Measurements from ENCODE around the gene AKT2. TPM values are rescaled to one million over a fixed set of nuclear protein-coding genes. Genes with fewer than 3 reads are reported as not detected.

AKT2 gene
- total RNA-seq, 1 experiment from 2014 or later: 149 TPM

DNA sequence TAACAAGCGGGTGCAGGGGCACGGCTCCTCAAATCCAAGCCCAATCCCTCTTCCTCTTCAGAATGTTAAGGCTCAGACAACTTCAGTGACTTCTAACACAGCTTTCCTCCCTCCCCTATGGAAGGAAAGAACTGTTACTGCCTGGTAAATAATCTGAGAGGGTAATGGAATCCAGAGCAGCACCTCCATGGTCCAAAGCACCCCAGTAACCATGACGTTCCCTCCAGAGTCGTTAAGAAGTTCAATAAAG lies 969 bp downstream of the AKT2 start:
- intact Hi-C loops (cut with micrococcal nuclease; ENCODE audit: unreplicated experiment): no loop called here
- Histone ChIP-seq H2AFZ (peak overlapping the region; percentile 83; the same call in 1 of the 2 replicates), H3K4me2 (peak overlapping the region; percentile 95), H3K27ac (peak overlapping the region; percentile 72), H3K9me3 (ENCODE audit: insufficient read depth, low read depth) (no peaks in the 10 kb centered on the region), H4K20me1 (ENCODE audit: insufficient read depth) (peaks cover 22% of the 10 kb centered on the region), H3K27me3 (ENCODE audit: insufficient read depth, low read depth) (no peaks in the 10 kb centered on the region), H3K9me2 (ENCODE audit: insufficient read depth) (no peaks in the 10 kb centered on the region), H3K79me2 (ENCODE audit: low read depth) (peaks cover 57% of the 10 kb centered on the region), H3K4me3 (peak overlapping the region; percentile 93), H3K4me1 (replicated peaks; ENCODE audit: insufficient read depth) (peaks cover 17% of the 10 kb centered on the region; the same call in 1 of the 2 replicates), H3F3A (ENCODE audit: insufficient read depth, low read depth) (peaks cover 13% of the 10 kb centered on the region; the same call in 1 of the 2 replicates), H3K36me3 (ENCODE audit: low read depth) (peaks cover 4% of the 10 kb centered on the region; the same call in 1 of the 2 replicates)
- BruUV-seq (replicated peaks): TSS peak; percentile 65
- POLR2A ChIA-PET (ENCODE audit: unreplicated experiment): no interaction called here
- TF ChIP-seq, protein P1, sequence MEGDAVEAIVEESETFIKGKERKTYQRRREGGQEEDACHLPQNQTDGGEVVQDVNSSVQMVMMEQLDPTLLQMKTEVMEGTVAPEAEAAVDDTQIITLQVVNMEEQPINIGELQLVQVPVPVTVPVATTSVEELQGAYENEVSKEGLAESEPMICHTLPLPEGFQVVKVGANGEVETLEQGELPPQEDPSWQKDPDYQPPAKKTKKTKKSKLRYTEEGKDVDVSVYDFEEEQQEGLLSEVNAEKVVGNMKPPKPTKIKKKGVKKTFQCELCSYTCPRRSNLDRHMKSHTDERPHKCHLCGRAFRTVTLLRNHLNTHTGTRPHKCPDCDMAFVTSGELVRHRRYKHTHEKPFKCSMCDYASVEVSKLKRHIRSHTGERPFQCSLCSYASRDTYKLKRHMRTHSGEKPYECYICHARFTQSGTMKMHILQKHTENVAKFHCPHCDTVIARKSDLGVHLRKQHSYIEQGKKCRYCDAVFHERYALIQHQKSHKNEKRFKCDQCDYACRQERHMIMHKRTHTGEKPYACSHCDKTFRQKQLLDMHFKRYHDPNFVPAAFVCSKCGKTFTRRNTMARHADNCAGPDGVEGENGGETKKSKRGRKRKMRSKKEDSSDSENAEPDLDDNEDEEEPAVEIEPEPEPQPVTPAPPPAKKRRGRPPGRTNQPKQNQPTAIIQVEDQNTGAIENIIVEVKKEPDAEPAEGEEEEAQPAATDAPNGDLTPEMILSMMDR (conservative IDR thresholded peaks at IDR 0.05): no peak
- no peak for TF ChIP-seq EZH2 (IDR thresholded peaks at IDR 0.05; ENCODE audit: low read depth)
- DNase-seq: no peak
- CTCF ChIA-PET: no interaction called here

GRCh38 chr19:40283414-40284250 lies 1.5 kb downstream of the AKT2 start:
- Histone ChIP-seq H3K4me2 (peak overlapping the region; percentile 95), H3K27ac (peak overlapping the region; percentile 72; the same call in 1 of the 2 replicates), H3K79me2 (ENCODE audit: low read depth) (peaks cover 62% of the 10 kb centered on the region), H3K4me1 (replicated peaks; ENCODE audit: insufficient read depth) (peaks cover 17% of the 10 kb centered on the region; the same call in 1 of the 2 replicates), H3K4me3 (peak overlapping the region; percentile 93), H4K20me1 (ENCODE audit: insufficient read depth) (peaks cover 23% of the 10 kb centered on the region), H3F3A (ENCODE audit: insufficient read depth, low read depth) (peaks cover 13% of the 10 kb centered on the region; the same call in 1 of the 2 replicates), H2AFZ (no peak overlapping the region; the same call in 1 of the 2 replicates), H3K9me2 (ENCODE audit: insufficient read depth) (no peaks in the 10 kb centered on the region), H3K27me3 (ENCODE audit: insufficient read depth, low read depth) (no peaks in the 10 kb centered on the region), H3K36me3 (ENCODE audit: low read depth) (peaks cover 4% of the 10 kb centered on the region; the same call in 1 of the 2 replicates), H3K9me3 (ENCODE audit: insufficient read depth, low read depth) (no peaks in the 10 kb centered on the region)
- no peak for TF ChIP-seq EZH2 (IDR thresholded peaks at IDR 0.05; ENCODE audit: low read depth)
- TF ChIP-seq, protein P1 (conservative IDR thresholded peaks at IDR 0.05): no peak
- ChIA-PET CTCF (interaction anchor here (0.6 kb wide), 1 partner anchor 1598 kb away, joined by 4 read pairs; no protein-coding TSS in a partner anchor), POLR2A (ENCODE audit: unreplicated experiment) (no interaction called here)
- no peak for DNase-seq
- intact Hi-C loops (cut with micrococcal nuclease; ENCODE audit: unreplicated experiment): no loop called here
- BruUV-seq (replicated peaks): no TSS peak

DNA sequence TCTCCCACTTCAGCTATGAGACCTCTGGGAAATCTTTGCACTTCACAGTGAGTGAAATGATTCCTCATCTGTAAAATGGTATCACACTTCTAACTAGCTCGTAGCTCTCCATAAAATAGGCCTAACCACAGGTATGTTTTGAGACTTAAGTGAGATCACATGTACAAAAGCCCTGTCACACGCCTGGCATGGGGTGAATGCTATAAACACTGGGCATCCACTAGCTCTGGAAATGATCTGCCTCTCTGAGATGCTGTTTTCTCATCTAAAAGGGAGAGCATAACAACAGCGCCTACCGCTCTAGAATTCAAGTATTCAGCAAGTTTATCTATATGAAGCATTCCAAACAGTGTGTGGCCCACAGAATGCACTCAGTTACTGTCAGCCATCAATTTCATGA lies 2.2 kb downstream of the AKT2 start:
- intact Hi-C loops (cut with micrococcal nuclease; ENCODE audit: unreplicated experiment): no loop called here
- TF ChIP-seq, protein P1 (conservative IDR thresholded peaks at IDR 0.05): no peak
- TF ChIP-seq EZH2 (IDR thresholded peaks at IDR 0.05; ENCODE audit: low read depth): no peak
- Histone ChIP-seq H3K4me2 (peak overlapping the region; percentile 95; the same call in 1 of the 2 replicates), H3K36me3 (ENCODE audit: low read depth) (peaks cover 4% of the 10 kb centered on the region; the same call in 1 of the 2 replicates), H3K9me3 (ENCODE audit: insufficient read depth, low read depth) (no peaks in the 10 kb centered on the region), H3K9me2 (ENCODE audit: insufficient read depth) (no peaks in the 10 kb centered on the region), H3K27me3 (ENCODE audit: insufficient read depth, low read depth) (no peaks in the 10 kb centered on the region), H2AFZ (no peak overlapping the region), H3K4me3 (0 out of 2 replicates have a peak overlapping the region, but pooled peaks have one; percentile 93), H3F3A (ENCODE audit: insufficient read depth, low read depth) (peaks cover 13% of the 10 kb centered on the region; the same call in 1 of the 2 replicates), H3K4me1 (replicated peaks; ENCODE audit: insufficient read depth) (peaks cover 17% of the 10 kb centered on the region; the same call in 1 of the 2 replicates), H3K27ac (no peak overlapping the region), H3K79me2 (ENCODE audit: low read depth) (peaks cover 69% of the 10 kb centered on the region), H4K20me1 (ENCODE audit: insufficient read depth) (peaks cover 30% of the 10 kb centered on the region)
- BruUV-seq (replicated peaks): no TSS peak
- ChIA-PET CTCF (interaction anchor here (0.6 kb wide), 1 partner anchor 37 kb away, joined by 6 read pairs; no protein-coding TSS in a partner anchor), POLR2A (ENCODE audit: unreplicated experiment) (no interaction called here)
- no peak for DNase-seq

All from PC-9 (cell line).